T-helper 22 cell (primary cell): Measurements from ENCODE around the gene PANX1.

Source experiments
- DNase-seq: peaks from one replicate; pipeline ENCODE4 v3.0.0-alpha.2; 2020; ENCODE audit warnings: low read depth

Gene PANX1

DNA sequence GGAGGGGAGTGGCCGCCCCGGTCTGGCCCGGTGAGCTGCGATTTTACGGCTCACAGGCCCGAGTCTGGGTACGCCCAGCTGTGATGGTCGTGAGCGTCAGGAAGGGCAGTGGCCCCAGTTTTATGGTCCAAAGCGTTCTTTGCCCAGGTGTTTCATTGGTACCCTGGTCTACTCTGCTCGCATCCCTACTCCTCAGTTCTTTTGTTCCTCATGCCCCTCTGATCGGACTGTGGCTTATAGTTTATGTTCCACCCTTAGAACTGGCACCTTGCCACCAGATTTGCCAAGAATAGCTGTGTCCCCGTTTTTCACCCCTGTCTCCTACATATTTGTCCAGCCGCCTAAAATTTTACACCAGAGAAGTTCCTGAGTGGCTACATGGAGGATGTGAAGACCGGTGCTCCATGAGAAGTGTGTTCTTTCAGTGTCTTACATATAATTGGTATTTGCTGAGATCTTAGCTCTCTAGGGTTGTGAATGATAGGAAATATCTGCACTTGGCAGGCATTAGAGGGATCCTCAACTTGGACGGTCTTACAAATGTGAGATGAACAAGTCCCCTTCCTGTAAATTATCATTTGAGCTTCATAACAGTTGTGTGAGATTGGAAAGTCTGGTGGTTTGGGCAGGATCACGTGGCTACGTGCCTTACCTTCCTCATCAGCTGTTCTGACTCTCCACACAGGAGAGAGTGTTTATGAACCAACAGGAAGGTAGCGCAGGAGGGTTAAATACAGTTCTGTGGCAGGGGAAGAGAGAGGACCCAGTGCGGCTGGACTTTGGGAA lies 1.1 kb downstream of the PANX1 start:
- DNase-seq: no peak

DNA sequence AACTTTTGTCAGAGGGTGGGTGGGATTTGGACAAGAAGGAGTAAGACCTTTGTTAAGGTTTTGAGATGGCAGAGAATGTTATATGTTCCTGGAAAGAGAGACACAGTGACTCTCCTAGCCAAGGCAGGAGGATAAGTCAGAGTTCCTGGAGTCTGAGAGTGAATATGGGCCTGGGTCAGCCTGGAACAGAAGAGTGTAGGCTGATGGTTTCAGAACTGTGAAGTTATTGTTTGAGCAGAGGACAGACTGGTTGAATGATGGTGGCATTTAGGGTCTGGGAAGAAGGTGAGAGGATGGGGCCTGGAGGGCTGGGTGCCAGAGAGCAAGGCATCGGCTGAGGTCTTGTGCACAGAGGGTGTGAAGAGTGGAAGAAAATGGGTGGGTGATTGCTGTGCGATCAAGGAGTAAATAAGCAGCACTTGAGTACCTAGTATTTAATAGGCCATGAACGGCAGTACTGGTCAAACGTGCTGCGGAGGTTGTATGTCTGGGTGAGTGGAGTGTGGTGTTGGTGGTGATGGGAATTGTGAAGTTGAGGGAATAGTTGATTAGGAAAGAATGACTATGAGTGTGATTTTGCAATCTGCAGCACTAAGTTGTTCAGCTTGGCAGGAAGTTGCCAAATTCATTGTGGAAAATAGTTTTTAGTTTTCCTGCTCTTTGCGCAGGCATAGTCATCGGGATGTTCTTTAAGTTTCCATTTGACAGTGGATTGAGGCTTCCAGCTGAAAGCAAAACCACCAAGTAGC lies 1.8 kb downstream of the PANX1 start:
- DNase-seq: no peak

DNA sequence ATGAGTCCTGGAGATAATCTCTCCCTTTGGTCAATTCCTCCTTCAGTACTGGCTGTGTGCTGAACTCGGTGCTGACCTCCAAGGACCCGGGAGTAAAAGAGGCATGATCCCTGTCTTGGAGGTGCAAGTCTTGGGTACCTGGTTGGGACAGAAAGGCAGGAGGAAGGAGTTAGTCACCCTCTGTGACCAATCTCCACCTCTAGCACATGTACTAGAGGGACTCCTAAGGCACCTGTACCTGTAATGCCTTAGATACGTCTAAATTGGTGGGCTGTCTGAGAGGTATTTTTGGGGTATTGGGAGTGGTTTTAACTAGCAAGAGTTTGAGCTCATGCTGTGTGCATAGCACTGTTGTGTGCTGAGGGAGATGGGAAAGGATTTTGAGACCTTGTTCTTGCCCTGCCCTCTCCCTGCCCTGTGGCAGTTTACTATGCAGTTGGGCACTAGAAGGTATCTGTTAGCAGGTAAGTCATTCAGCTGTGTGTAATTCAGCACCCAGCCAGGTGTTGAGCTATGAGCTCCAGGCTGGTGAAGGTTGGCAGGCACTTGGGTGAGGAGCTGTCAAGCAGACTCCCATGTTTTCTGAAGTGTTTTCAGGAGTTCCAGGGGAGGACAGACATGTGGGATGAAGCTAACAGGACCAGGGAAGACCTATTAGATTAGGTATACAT lies 2.5 kb downstream of the PANX1 start:
- DNase-seq: no peak

DNA sequence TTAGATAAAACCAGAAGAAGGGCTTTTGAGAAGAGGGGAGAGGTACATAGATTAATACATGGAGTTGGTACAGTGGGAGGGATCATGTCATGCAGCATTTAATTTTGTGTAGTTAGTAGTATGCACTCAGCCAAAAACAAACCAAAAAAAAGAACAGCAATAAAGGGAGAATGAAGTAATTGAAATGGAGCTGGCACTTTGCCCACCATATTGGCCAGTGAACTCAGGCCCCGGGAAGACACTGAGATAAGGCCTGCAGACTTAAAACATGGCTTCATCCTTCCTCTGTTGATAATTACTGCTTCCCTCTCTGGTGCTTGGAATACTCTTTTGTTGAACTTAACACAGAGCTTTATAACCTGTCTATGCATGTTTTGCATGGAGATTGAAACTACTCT lies 3.1 kb downstream of the PANX1 start:
- no peak for DNase-seq

DNA sequence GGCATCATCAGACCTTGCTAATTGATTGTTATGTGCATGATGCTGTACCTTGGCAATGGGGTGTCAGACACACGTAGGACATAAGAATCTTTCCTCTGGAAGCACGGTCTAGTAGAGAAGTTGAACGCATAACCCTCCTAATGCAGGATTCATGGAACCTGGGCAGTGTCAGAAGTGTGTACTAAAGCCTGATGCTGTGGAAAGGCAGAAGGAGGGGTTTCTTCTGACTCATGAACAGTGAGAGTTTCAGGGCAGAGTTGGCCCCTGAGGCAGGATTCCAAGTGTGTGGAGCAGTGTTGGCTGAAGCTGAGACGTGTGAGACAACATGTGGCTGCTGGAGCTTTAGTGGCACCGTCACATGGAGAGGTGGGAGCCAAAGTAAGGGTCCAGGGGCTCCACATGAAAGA lies 3.5 kb downstream of the PANX1 start:
- no peak for DNase-seq

DNA sequence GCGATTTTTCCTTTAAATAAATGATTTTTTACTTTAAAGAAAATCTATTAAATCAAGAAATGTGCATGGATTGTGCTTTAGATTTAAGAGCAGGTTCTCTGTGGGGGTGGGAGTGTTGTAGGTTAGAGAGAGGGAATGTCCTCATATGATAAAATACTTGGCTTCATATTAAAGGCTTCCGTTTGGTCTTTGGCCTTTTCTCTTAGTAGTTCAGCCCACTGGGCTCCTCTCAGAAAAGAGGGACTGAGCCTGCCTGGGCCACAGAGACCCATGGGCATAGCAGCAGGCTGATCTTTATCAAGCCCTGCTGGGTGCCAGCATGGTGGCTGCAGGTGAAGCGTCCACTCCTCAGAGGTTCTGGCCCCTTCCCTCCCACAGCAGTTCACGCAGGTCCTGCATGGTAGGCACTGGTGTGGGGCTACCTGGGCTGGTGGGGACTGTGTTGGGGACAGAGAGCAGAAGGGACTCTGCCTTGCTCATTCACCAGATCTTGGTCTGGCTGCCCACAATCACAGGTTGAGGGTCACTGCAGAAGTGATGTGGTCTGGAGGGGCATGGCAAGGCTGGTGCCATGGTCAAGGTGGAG lies 4.3 kb downstream of the PANX1 start:
- DNase-seq: no peak

DNA sequence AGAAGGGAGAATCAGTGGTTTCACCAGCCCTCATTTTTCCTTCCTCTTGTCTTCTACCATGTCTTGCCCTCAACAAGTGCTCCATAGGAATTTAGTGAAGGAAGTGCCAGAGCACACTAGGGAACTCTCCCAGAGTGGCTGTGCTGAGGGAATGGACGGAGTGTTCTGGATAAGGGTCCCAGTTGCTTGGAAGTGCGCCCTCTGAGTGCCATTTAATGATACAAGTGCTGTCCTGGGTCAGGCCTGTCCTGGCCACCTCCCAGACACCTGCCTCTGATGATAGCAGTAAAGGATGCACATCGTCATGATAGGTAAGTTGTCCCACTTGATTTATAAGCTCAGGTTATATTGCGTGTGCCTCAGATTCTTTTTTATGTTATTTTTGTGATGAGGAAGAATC lies 5.1 kb downstream of the PANX1 start:
- no peak for DNase-seq

DNA sequence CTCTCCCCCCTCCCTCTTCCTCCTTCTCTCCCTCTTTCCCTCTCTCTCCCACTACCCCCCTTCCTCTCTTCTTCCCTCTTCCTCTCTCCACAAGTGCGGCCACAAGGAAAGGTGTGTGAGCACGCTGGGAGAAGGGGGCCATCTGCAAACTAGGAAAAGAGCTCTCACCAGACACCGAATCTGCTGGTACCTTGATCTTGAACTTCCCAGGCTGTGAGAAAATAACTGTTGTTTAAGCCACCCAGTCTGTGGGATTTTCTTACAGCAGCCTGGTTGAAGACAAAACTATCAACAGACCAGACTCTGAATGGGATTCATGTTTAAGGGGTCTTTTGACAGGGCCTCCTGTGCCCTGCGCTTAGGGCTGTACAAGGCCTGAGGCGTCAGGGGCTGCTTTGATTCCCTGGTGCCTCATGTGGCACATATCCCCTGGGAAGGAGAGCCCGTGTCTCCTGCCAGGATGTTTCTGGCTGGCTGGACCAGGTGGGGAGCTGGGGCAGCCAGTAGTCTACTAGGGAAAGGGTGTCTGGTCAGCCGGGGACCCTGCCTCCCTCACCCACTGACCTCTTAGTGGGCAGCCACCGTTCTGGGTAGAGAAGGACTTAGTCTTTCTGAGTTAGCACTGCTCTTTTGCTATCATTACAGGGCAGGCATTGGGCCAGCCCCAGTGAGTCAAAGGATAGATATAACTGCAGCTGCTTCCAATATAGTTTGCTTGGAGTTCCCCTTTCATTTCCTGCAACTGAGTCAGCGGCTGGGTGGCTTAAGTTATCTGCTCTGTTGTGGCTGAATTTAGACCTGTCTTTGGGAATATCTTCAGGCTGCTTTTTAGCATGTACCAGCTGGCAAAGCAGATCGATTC lies 6.2 kb downstream of the PANX1 start:
- no peak for DNase-seq

DNA sequence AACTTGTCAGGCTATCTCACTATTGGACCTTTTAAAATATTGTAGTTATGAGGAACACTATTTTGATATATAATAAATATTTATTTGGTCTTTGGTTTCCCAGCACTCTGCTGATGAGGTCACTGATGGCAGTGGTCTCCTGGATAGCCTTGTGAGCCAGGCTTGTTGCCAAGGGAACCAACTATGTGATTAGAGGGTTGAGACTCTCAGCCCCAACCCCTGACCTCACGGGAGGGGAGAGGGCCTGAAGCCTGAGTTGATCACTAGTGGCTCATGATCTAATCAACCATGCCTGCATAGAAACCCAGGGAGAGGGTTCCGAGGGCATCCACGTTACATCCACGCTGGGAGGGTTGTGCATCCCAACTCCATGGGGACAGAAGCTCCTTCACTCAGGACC lies 10.8 kb downstream of the PANX1 start:
- no peak for DNase-seq

DNA sequence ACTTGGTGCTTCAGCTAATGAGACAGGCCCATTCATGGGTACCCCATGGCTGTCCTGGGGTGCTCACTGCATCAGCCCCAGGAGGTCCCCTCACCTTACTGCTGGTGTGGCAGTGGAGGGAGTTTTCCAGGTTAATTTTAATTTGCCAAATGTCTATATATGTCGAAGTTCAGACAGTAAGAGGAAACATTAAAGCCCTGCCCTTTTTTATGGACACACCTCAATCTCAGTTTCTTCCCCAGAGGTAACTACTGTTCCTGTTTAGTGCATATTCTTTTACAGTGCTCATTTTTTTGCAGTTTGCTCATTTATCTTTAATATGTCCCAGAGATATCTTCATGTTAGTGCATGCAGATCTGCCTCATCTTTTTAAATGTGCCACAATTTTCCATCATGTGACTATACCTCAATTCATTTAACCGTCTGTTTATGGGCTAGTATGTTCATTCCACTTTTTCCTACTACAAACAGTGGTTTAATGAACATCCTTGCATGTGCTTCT lies 11.6 kb downstream of the PANX1 start:
- no peak for DNase-seq

DNA sequence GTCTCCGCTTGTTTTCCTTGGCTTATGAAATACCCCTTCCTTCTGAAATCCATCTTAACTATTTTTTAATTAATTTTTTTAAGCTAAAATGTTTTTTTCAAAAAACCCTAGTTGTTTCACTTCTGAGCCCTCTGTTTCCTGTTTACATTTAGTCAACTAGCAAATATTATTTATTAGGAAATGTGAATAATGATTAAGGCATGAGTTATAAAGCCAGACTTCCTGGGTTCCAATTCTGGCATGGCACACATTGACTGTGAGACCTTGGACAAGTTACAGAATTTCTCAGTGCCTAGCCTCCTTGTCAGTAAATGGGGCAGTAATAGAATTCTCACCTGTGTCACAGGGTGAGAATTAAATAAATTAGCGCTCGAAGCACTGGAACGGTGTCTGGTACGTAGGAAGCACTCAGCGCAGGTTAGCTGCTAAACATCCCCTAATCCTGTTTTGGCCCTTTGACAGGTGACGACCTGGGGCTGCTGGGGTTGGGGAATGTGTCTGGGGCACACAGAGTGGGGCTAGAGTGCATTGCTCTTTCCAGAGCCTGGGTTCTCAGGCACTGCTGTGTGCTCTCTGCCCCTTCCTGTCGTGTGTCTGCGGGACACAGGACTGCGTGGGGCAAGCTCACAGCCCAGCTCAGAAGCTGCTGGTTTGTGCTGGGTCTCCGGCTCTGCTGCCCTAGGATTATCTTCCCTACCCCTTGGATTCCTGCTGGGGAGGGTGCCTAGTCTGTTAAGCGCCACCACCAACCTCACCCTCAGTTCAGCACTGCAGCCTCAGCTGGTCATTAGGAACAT lies 13.1 kb downstream of the PANX1 start:
- DNase-seq: no peak

DNA sequence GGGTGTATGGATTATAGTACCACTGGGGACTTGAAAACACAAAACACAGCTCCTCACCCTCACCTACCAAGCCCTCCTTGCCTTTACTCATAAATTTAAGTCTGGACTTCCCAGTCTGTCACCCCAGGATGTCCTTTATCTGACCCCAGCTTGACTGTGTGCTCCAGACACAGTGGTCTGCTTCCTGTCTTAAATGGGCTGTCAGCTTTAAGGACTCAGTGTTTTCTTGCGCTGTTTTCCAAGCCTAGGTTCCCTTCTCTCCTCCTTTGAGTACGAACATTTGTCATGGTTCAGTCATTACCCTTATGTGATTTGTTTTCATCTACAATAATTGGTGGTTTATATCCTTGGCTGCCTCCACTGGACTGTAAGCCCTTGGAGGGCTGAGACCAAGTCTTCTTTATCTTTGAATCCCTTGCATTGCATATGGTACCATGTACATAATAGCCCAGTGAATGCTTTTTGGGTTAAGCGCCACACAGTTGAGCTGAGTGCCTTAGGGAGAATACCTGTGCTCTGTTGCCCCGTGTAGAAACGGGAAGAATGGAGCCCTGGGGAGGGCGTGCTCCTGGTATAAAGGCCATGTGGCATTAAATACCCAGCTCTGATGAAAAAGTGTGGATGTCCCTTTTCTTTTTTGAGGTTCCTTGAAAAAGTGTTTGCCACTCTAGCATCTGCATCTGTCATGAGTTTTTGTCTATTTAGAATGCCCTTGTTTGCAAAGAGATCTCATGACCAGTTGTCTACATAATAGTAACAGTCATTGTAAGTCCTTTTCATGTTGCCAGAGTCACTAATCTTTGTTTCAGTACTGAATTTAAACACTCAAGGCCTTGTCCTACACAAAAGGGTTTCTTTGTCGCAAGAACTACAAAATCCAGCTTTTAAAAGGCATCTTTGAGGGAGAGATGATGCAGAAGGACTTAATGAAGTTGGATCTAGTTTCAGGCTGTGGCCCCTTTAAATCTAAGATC lies 14.0 kb downstream of the PANX1 start:
- no peak for DNase-seq

DNA sequence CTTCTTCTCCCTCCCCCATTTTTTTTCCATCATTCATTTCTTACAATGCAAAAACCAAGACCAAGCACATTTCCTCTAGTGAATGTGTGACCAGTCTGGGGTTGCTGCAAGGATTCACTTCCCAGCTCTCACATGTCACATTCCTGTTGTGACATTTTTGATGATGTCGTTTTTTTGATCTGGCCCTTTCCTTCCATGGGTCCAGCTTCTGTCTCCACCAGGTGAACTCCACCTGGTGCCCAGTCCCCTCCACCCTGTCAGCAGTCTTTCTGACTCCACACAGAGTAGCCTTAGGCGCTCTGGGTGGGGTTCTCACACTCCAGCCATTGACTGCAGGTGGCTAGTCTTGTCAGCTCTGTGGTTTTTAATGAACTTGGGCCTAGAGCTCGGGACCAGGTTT lies 15.6 kb downstream of the PANX1 start:
- DNase-seq: no peak

DNA sequence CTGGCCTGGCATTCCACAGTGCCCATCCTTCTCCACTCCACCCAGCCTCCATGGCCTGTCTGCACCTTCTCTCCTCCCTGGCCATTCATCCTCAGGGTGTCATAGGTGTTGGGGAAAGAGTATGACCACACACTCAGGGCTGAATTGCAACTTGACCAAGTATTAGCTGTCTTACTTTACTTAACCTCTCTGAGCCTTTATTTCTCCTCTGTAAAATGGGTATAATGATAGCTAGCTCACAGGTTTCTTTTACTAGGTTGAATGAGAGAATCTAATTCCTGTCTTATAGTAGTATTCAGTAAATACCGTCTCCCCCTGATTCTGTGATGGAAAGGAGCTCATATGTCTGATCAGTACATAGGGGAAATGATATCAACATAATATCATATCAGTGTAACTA lies 16.0 kb downstream of the PANX1 start:
- no peak for DNase-seq

DNA sequence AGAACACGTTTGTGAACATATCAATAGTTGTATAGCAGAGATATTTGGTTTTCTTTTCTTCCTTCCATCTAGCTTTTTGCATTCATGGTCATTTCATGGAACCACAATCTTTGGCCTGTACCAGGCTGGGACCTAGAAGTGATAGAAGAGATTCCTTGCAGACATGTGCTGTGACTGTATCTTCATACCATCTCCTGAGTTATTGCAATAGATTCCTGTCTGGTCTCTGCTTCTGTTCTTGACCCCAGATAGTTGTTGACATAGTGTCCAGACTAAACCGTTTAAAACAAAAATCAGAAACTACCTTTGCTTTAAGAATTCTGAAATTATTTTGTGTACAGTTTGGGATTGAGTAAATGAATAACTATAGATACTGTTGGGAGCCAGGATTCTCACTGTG lies 16.8 kb downstream of the PANX1 start:
- DNase-seq: no peak

DNA sequence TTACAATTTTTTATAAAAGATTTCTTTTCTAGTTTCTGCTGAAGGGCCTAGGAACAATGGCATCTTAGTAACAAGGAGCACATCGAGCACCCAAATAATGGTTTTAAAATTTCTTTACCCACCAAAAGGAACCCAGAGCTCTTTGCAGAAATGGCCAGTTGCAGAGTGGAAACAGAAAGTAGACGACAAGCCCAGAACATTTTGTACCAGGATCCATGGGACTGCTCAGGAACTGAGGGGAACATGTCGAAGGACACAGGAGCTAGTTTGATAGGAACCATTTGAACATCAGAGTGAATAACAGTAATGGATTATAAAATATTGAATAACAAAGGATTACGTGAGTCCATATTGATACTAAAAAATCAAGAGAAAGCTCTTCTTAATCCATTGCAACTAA lies 17.3 kb downstream of the PANX1 start:
- no peak for DNase-seq

DNA sequence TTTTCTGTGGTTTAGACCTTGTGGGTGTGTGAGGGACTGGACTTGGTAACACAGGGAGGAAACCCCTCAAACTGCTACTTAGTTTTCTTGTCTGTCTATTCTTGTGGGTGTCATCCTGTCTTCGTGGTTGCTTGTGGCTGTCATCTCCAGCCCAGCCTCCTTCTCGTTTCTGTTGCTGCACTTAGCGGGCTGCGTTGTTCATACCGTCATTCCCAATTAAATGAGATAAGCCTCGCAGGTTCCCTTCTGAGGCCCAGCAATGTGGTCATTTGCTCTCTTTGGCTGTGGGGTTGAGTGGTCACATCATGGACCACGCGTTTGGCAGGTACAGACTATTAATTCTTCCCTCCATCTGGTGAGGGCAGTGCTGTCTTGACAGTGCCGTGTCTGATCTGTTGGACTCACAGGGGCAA lies 18.8 kb downstream of the PANX1 start:
- DNase-seq: no peak

DNA sequence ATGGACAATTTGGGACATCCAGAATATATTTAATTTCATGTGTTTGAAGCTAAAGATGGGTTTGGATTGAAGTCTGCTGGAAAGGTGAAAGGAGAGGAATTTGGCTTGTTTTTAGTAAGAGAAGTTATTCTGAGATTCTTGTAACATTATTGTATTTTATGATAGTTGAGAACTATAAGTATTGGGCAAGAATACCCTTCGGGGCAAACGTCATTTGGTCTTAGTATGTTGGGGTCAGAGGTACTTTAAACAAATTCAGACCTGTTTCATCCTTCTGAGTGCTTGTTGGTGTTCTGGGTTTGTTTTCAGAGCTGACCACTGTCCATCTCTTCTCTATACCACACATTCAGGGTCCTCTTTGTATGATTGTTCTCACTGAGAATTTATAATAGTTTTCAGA lies 19.5 kb downstream of the PANX1 start:
- no peak for DNase-seq

DNA sequence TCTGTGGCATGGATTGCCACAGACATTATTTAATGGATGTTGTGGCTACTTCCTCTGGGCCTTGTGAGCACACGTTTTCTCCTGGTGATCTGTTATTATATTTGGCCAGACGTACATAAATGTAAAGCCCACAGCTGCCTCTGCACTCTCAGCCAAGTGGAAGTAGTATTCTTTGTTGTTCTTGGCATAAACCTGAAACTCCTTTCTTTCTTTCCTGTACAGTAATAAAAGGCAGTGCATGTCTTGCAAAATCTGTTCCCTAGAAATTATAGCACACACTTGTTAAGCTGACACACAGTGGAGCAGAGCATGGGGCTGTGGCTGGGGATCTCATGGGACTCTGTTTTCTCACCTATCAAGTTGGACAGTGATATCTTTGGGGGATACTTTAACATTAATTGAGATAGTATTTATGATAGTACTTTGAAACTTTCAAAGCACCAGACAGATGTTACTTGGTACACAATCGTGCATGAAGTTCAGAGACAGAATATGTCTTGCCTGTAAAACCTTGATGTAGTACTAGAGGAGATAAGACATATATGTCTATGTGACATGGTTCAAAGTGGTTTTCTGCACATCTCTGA lies 20.9 kb downstream of the PANX1 start:
- DNase-seq: no peak
